ENCODE measurements around the gene FAH. TPM values are rescaled to one million over a fixed set of nuclear protein-coding genes. Genes with fewer than 3 reads are reported as not detected.

FAH gene
- total RNA-seq, 2 experiments from 2014 or later, result 58.9 to 61.0 TPM

GRCh38 chr15:80141916-80142598 is 10.7 kb upstream of the FAH start:
- no peak overlapping the region for H3K4me3 Mint-ChIP-seq
- CTCF ChIA-PET, result interaction anchor here (1.0 kb wide), 1 partner anchor 50 kb away, joined by 3 read pairs; no protein-coding TSS in a partner anchor

GRCh38 chr15:80142646-80143045 is 10.2 kb upstream of the FAH start:
- intact Hi-C loops (cut with micrococcal nuclease), result no loop called here
- ChIA-PET CTCF (interaction anchor here (1.0 kb wide), 1 partner anchor 50 kb away, joined by 3 read pairs; no protein-coding TSS in a partner anchor), POLR2A (no interaction called here)
- H3K9me3 Mint-ChIP-seq, result no peaks in the 10 kb centered on the region
- H3K4me1 Mint-ChIP-seq (ENCODE audit: low read depth), result no peaks in the 10 kb centered on the region
- peaks cover 3% of the 10 kb centered on the region for H3K36me3 Mint-ChIP-seq (ENCODE audit: low read depth)
- H3K4me3 Mint-ChIP-seq, result no peak overlapping the region
- no peaks in the 10 kb centered on the region for H3K27me3 Mint-ChIP-seq
- no peak for DNase-seq
- ATAC-seq, result no peak
- no peak overlapping the region for H3K27ac Mint-ChIP-seq
- TF ChIP-seq CTCF (IDR thresholded peaks at IDR 0.05), result no peak

More at GRCh38 chr15:80141916-80142598, 10.7 kb upstream of the FAH start:
- Mint-ChIP-seq H3K27ac (no peak overlapping the region), H3K9me3 (no peaks in the 10 kb centered on the region), H3K27me3 (no peaks in the 10 kb centered on the region), H3K36me3 (ENCODE audit: low read depth) (peaks cover 6% of the 10 kb centered on the region), H3K4me1 (ENCODE audit: low read depth) (no peaks in the 10 kb centered on the region)
- intact Hi-C loops (cut with micrococcal nuclease), result no loop called here
- ATAC-seq (no peak), DNase-seq (no peak)
- POLR2A ChIA-PET, result no interaction called here
- no peak for TF ChIP-seq CTCF (IDR thresholded peaks at IDR 0.05)

- intact Hi-C loops (cut with micrococcal nuclease), result no loop called here
- DNase-seq (no peak), ATAC-seq (no peak)
- Mint-ChIP-seq H3K27me3 (no peaks in the 10 kb centered on the region), H3K9me3 (no peaks in the 10 kb centered on the region), H3K4me1 (ENCODE audit: low read depth) (peaks cover 31% of the 10 kb centered on the region), H3K4me3 (no peak overlapping the region), H3K27ac (no peak overlapping the region), H3K36me3 (ENCODE audit: low read depth) (peaks cover 5% of the 10 kb centered on the region)
- TF ChIP-seq CTCF (IDR thresholded peaks at IDR 0.05), result no peak
- POLR2A ChIA-PET, result no interaction called here
- CTCF ChIA-PET, result interaction anchor here (1.0 kb wide), 1 partner anchor 10 kb away, joined by 3 read pairs; no protein-coding TSS in a partner anchor
Measured at GRCh38 chr15:80151148-80151547, 1.7 kb upstream of the FAH start.

GRCh38 chr15:80151576-80151975 is 1.2 kb upstream of the FAH start:
- ChIA-PET POLR2A (interaction anchor here (0.6 to 0.9 kb wide), 2 partner anchors 12 to 53 kb away, joined by 3 read pairs; no protein-coding TSS in a partner anchor), CTCF (interaction anchor here (1.0 kb wide), 1 partner anchor 9 kb away, joined by 3 read pairs; no protein-coding TSS in a partner anchor)
- no peak for DNase-seq
- no peak for TF ChIP-seq CTCF (IDR thresholded peaks at IDR 0.05)
- intact Hi-C loops (cut with micrococcal nuclease), result no loop called here
- ATAC-seq, result no peak
- Mint-ChIP-seq H3K27me3 (no peaks in the 10 kb centered on the region), H3K4me1 (ENCODE audit: low read depth) (peaks cover 31% of the 10 kb centered on the region), H3K36me3 (ENCODE audit: low read depth) (peaks cover 5% of the 10 kb centered on the region), H3K9me3 (no peaks in the 10 kb centered on the region), H3K4me3 (peak overlapping the region; percentile 75), H3K27ac (no peak overlapping the region)
